Measurements from ENCODE around the gene CACNB2. TPM values are rescaled to one million over a fixed set of nuclear protein-coding genes. Genes with fewer than 3 reads are reported as not detected.

CACNB2 gene
- total RNA-seq, 1 donor from 2014 or later: not detected

GRCh38 chr10:18278181-18278580 lies 138.0 kb downstream of the CACNB2 start:
- DNase-seq (ENCODE audit: low read depth): no peak

GRCh38 chr10:18279173-18279572 lies 138.9 kb downstream of the CACNB2 start:
- no peak for DNase-seq (ENCODE audit: low read depth)

- DNase-seq (ENCODE audit: low read depth): no peak
Measured at GRCh38 chr10:18282094-18282493, 141.9 kb downstream of the CACNB2 start.

- DNase-seq (ENCODE audit: low read depth): no peak
Measured at GRCh38 chr10:18290651-18291313, 150.6 kb downstream of the CACNB2 start.

- DNase-seq (ENCODE audit: low read depth): no peak
Measured at GRCh38 chr10:18293536-18294510, 153.6 kb downstream of the CACNB2 start.

GRCh38 chr10:18294633-18295032 lies 154.4 kb downstream of the CACNB2 start:
- DNase-seq (ENCODE audit: low read depth): no peak

- DNase-seq (ENCODE audit: low read depth): no peak
Measured at GRCh38 chr10:18297659-18298058, 157.4 kb downstream of the CACNB2 start.

GRCh38 chr10:18298256-18298655 lies 158.0 kb downstream of the CACNB2 start:
- DNase-seq (ENCODE audit: low read depth): no peak

GRCh38 chr10:18303851-18304801 lies 163.9 kb downstream of the CACNB2 start:
- DNase-seq (ENCODE audit: low read depth): no peak

- no peak for DNase-seq (ENCODE audit: low read depth)
Measured at GRCh38 chr10:18306031-18306430, 165.8 kb downstream of the CACNB2 start.

- no peak for DNase-seq (ENCODE audit: low read depth)
Measured at GRCh38 chr10:18308600-18308999, 168.4 kb downstream of the CACNB2 start.

GRCh38 chr10:18310761-18311160 lies 170.5 kb downstream of the CACNB2 start:
- DNase-seq (ENCODE audit: low read depth): no peak

- peak; percentile 33 for DNase-seq (ENCODE audit: low read depth)
Measured at GRCh38 chr10:18312374-18313139, 172.3 kb downstream of the CACNB2 start.

GRCh38 chr10:18313140-18313530 lies 172.9 kb downstream of the CACNB2 start:
- no peak for DNase-seq (ENCODE audit: low read depth)

GRCh38 chr10:18313626-18314025 lies 173.4 kb downstream of the CACNB2 start:
- DNase-seq (ENCODE audit: low read depth): no peak

- DNase-seq (ENCODE audit: low read depth): no peak
Measured at GRCh38 chr10:18319628-18320027, 179.4 kb downstream of the CACNB2 start.

GRCh38 chr10:18321371-18321770 lies 181.1 kb downstream of the CACNB2 start:
- DNase-seq (ENCODE audit: low read depth): no peak

GRCh38 chr10:18323916-18324315 lies 183.7 kb downstream of the CACNB2 start:
- no peak for DNase-seq (ENCODE audit: low read depth)

- no peak for DNase-seq (ENCODE audit: low read depth)
Measured at GRCh38 chr10:18325410-18325809, 185.2 kb downstream of the CACNB2 start.

- no peak for DNase-seq (ENCODE audit: low read depth)
Measured at GRCh38 chr10:18325889-18326531, 185.8 kb downstream of the CACNB2 start.

Data from myocyte (in vitro differentiated cells).